Measurements from ENCODE around the gene MAIP1. TPM values are rescaled to one million over a fixed set of nuclear protein-coding genes. Genes with fewer than 3 reads are reported as not detected.

Gene MAIP1
- total RNA-seq, 6 donors from 2014 or later = 2.1 to 25.1 (median 13.4) TPM

DNA sequence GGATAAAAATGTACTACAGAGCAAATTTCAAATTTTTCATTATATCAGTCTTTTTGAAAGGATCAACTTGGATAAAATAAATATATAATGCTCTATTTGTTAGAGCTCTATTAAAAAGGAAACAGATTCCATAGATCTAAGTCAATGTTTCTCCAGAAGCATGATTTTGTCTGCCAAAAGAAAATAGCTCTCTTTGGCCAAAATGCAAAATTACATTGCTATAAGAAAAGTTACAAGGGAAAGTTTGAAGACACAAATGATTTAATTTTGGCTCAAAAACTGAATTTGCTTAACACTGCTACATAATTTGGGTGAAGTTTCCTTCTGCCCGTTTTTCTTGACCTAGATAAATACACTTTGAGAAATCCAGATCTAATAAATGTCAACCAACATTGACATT, 28.6 kb upstream of the MAIP1 start:
- TF ChIP-seq EP300 (IDR thresholded peaks at IDR 0.05) = no peak
- no peak for TF ChIP-seq POLR2AphosphoS5 (IDR thresholded peaks at IDR 0.05)
- no peak for TF ChIP-seq CTCF (IDR thresholded peaks at IDR 0.05)
- no peak for TF ChIP-seq POLR2A (IDR thresholded peaks at IDR 0.05)
- H3K4me1 ChIP-seq = no peaks in the 10 kb centered on the region
- WGBS, 2 donors = 80 to 81% methylated on average over 1 of the region's 1 CpG
- no peak for ATAC-seq (ENCODE audit: low FRiP score in 2 of 2)
- DNase-seq = no peak
- no peak overlapping the region for H3K4me3 ChIP-seq
- no peak overlapping the region for H3K27ac ChIP-seq
- H3K9me3 ChIP-seq = no peaks in the 10 kb centered on the region
- H3K27me3 ChIP-seq = no peaks in the 10 kb centered on the region
- peaks cover 0 to 22% (median 5%) of the 10 kb centered on the region in 4 donors for H3K36me3 ChIP-seq

DNA sequence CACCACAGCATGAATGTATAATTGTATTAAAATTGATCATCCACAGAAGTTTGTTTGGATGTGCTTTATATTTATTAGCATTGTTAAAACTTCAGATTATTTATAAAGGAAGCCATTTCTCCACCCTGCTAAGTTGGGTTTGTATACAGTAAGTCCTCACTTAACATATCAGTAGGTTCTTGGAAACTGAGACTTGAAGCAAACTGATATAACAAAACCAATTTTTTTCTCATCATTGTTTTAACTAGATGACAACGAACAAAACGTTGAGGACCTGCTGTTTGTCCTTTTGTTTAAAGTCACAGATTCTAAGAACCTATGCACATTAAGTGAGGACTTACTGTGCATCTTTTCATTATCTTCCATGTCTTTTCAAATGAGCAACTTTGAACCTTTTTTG, 27.2 kb upstream of the MAIP1 start:
- Histone ChIP-seq H3K9me3 (no peaks in the 10 kb centered on the region), H3K36me3 (peaks cover 3 to 36% (median 14%) of the 10 kb centered on the region in 4 donors), H3K27me3 (no peaks in the 10 kb centered on the region), H3K27ac (no peak overlapping the region), H3K4me3 (no peak overlapping the region), H3K4me1 (no peaks in the 10 kb centered on the region)
- WGBS, 2 donors = 50 to 69% methylated on average over 2 of the region's 2 CpGs
- DNase-seq = no peak
- TF ChIP-seq EP300 (IDR thresholded peaks at IDR 0.05) = no peak
- no peak for TF ChIP-seq POLR2A (IDR thresholded peaks at IDR 0.05)
- TF ChIP-seq POLR2AphosphoS5 (IDR thresholded peaks at IDR 0.05) = no peak
- TF ChIP-seq CTCF (IDR thresholded peaks at IDR 0.05) = no peak
- no peak for ATAC-seq (ENCODE audit: low FRiP score in 2 of 2)

DNA sequence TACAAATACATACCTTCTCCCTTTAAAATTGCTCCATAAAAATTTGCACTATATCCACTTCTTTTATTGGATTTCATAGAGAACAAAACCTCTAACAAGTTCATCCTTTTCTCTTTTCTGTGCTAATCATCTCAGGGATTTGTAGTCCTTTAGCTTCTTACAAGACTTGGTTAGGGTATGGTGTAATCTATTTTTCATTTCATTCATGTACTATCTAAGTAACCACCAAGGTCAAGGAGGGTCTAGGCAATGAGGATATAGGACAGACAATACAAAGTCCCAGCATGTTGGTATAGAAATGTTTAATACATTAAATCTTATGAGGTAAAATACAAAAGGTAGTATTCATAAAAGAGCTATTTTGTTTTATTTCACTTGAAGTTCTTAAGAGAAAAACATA, 26.8 kb upstream of the MAIP1 start:
- DNase-seq = no peak
- no peak for TF ChIP-seq CTCF (IDR thresholded peaks at IDR 0.05)
- TF ChIP-seq POLR2AphosphoS5 (IDR thresholded peaks at IDR 0.05) = no peak
- TF ChIP-seq POLR2A (IDR thresholded peaks at IDR 0.05) = no peak
- TF ChIP-seq EP300 (IDR thresholded peaks at IDR 0.05) = no peak
- no peak for ATAC-seq (ENCODE audit: low FRiP score in 2 of 2)
- no peaks in the 10 kb centered on the region for H3K4me1 ChIP-seq
- H3K9me3 ChIP-seq = no peaks in the 10 kb centered on the region
- no peak overlapping the region for H3K4me3 ChIP-seq
- H3K27me3 ChIP-seq = no peaks in the 10 kb centered on the region
- no peak overlapping the region for H3K27ac ChIP-seq
- peaks cover 3 to 40% (median 15%) of the 10 kb centered on the region in 4 donors for H3K36me3 ChIP-seq

- TF ChIP-seq CTCF (IDR thresholded peaks at IDR 0.05) (no peak), POLR2A (IDR thresholded peaks at IDR 0.05) (no peak), EP300 (IDR thresholded peaks at IDR 0.05) (no peak), POLR2AphosphoS5 (IDR thresholded peaks at IDR 0.05) (no peak)
- no peak for DNase-seq
- no peaks in the 10 kb centered on the region for H3K27me3 ChIP-seq
- no peak overlapping the region for H3K4me3 ChIP-seq
- no peaks in the 10 kb centered on the region for H3K4me1 ChIP-seq
- H3K9me3 ChIP-seq = no peaks in the 10 kb centered on the region
- no peak for ATAC-seq (ENCODE audit: low FRiP score in 2 of 2)
- peaks cover 3 to 41% (median 15%) of the 10 kb centered on the region in 4 donors for H3K36me3 ChIP-seq
- 88 to 95% methylated on average over 2 of the region's 2 CpGs for WGBS, 2 donors
- H3K27ac ChIP-seq = no peak overlapping the region
These were observed 26.1 kb upstream of the MAIP1 start for GRCh38 chr2:199929262-199929661.

- Histone ChIP-seq H3K36me3 (peaks cover 3 to 61% (median 15%) of the 10 kb centered on the region in 4 donors), H3K4me3 (no peak overlapping the region), H3K9me3 (no peaks in the 10 kb centered on the region), H3K27ac (no peak overlapping the region), H3K4me1 (no peaks in the 10 kb centered on the region), H3K27me3 (no peaks in the 10 kb centered on the region)
- no peak for TF ChIP-seq CTCF (IDR thresholded peaks at IDR 0.05)
- TF ChIP-seq POLR2A (IDR thresholded peaks at IDR 0.05) = no peak
- TF ChIP-seq EP300 (IDR thresholded peaks at IDR 0.05) = no peak
- no peak for TF ChIP-seq POLR2AphosphoS5 (IDR thresholded peaks at IDR 0.05)
- DNase-seq (no peak), ATAC-seq (ENCODE audit: low FRiP score in 2 of 2) (no peak)
- WGBS, 2 donors = 71 to 74% methylated on average over 4 of the region's 4 CpGs
These were observed 23.0 kb upstream of the MAIP1 start for GRCh38 chr2:199932312-199932855.
